GM19035 (cell line): Measurements from ENCODE around the gene NCR1.
"Not testable (repeated sequence)": the region's sequence is repeated elsewhere in the genome, so short reads cannot be mapped to it uniquely, and the experiment has no call there.

ENCODE experiments used
- ATAC-seq: cut with Tn5 transposase; IDR thresholded peaks from one replicate; pipeline ENCODE4 v1.9.1; 2021; ENCODE audit not compliant: unreplicated experiment

The NCR1 gene

GRCh38 chr19:54906819-54907218 is 871 bp downstream of the NCR1 start:
- no peak for ATAC-seq

GRCh38 chr19:54907899-54908298 is 2.0 kb downstream of the NCR1 start:
- not testable (repeated sequence) for ATAC-seq

GRCh38 chr19:54916822-54917221 is 10.9 kb downstream of the NCR1 start:
- no peak for ATAC-seq

GRCh38 chr19:54918499-54918898 is 12.6 kb downstream of the NCR1 start:
- no peak for ATAC-seq

GRCh38 chr19:54919646-54920563 is 14.0 kb downstream of the NCR1 start:
- not testable (repeated sequence) for ATAC-seq

GRCh38 chr19:54921082-54921481 is 15.1 kb downstream of the NCR1 start:
- no peak for ATAC-seq

GRCh38 chr19:54923276-54923675 is 17.3 kb downstream of the NCR1 start:
- ATAC-seq = no peak

- ATAC-seq = no peak
Observed at GRCh38 chr19:54928299-54928698, 22.4 kb downstream of the NCR1 start.

- ATAC-seq = no peak
Observed at GRCh38 chr19:54937926-54938325, 32.0 kb downstream of the NCR1 start.

- ATAC-seq = no peak
Observed at GRCh38 chr19:54938906-54939305, 33.0 kb downstream of the NCR1 start.

GRCh38 chr19:54939538-54939937 is 33.6 kb downstream of the NCR1 start:
- not testable (repeated sequence) for ATAC-seq

- ATAC-seq = not testable (repeated sequence)
Observed at GRCh38 chr19:54943772-54944361, 37.9 kb downstream of the NCR1 start.

- ATAC-seq = no peak
Observed at GRCh38 chr19:54947381-54947780, 41.4 kb downstream of the NCR1 start, which contains the start of gene NLRP7. Gene NLRP7 (minus strand): TSS chr19:54947530.

- no peak for ATAC-seq
Observed at GRCh38 chr19:54949412-54949811, 43.5 kb downstream of the NCR1 start.

GRCh38 chr19:54950580-54950979 is 44.6 kb downstream of the NCR1 start:
- ATAC-seq = not testable (repeated sequence)

- no peak for ATAC-seq
Observed at GRCh38 chr19:54952591-54953344, 46.8 kb downstream of the NCR1 start.

GRCh38 chr19:54953345-54953713 is 47.4 kb downstream of the NCR1 start:
- ATAC-seq = not testable (repeated sequence)

GRCh38 chr19:54955376-54955775 is 49.4 kb downstream of the NCR1 start:
- ATAC-seq = no peak

- no peak for ATAC-seq
Observed at GRCh38 chr19:54959840-54960239, 53.9 kb downstream of the NCR1 start.
